ENCODE measurements around the gene SOX12.

The SOX12 gene

DNA sequence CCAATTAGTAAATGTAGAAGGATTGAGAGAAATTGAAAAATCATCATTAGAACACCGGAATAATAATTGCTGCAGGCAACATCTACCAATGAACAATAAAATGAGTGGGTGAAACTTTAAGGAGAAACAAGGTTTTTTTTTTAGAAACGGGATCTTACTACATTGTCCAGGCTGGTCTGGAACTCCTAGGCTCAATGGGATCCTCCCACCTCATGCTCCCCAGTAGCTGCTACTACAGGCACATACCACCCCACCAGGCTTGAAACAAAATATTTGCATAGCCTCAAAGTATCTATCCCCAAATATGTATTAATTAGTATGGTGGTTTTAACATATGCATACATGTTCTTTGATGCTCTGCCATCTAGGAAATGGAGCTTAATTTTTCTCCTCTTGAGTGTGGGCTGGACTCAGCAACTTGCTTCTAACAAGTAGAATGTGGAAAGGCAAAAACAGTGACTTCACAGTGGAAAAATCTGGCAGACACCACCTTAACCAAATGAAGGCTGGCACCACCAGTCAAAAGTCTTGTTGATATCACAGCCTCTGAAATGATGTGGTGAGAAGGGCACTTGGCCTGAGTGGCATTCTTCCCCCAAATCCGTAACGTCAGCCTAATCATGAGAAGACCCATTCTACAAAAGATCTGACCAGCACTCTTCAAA is 33.7 kb downstream of the SOX12 start:
- Histone ChIP-seq H2AFZ (ENCODE audit: low read depth, low read length, severe bottlenecking) (no peak overlapping the region), H3K9ac (ENCODE audit: low read length) (no peak overlapping the region), H3K4me3 (ENCODE audit: insufficient read depth, low read length, poor library complexity, severe bottlenecking) (no peak overlapping the region), H3K27me3 (ENCODE audit: low read length) (no peaks in the 10 kb centered on the region), H4K20me1 (ENCODE audit: low read depth, low read length) (no peaks in the 10 kb centered on the region), H3K27ac (ENCODE audit: low read depth, low read length) (no peak overlapping the region), H3K4me2 (ENCODE audit: low read depth, low read length, poor library complexity, severe bottlenecking) (no peak overlapping the region), H3K79me2 (ENCODE audit: insufficient read depth, low read length) (no peaks in the 10 kb centered on the region), H3F3A (ENCODE audit: insufficient read depth) (no peaks in the 10 kb centered on the region), H3K36me3 (ENCODE audit: low read length) (no peaks in the 10 kb centered on the region), H3K9me3 (ENCODE audit: insufficient read depth, low read length) (no peaks in the 10 kb centered on the region), H3K9me2 (replicated peaks; ENCODE audit: insufficient read depth, low read length) (no peaks in the 10 kb centered on the region)
- TF ChIP-seq CTCF (IDR thresholded peaks at IDR 0.05; ENCODE audit: insufficient read depth, low read length, poor library complexity, severe bottlenecking): no peak
- TF ChIP-seq EZH2phosphoT487 (conservative IDR thresholded peaks at IDR 0.05; ENCODE audit: low read length): no peak

- Histone ChIP-seq H3K9me2 (replicated peaks; ENCODE audit: insufficient read depth, low read length) (no peaks in the 10 kb centered on the region), H3K4me3 (ENCODE audit: insufficient read depth, low read length, poor library complexity, severe bottlenecking) (no peak overlapping the region), H3K79me2 (ENCODE audit: insufficient read depth, low read length) (no peaks in the 10 kb centered on the region), H3K9ac (ENCODE audit: low read length) (no peak overlapping the region), H3K36me3 (ENCODE audit: low read length) (no peaks in the 10 kb centered on the region), H4K20me1 (ENCODE audit: low read depth, low read length) (no peaks in the 10 kb centered on the region), H3F3A (ENCODE audit: insufficient read depth) (no peaks in the 10 kb centered on the region), H3K27me3 (ENCODE audit: low read length) (no peaks in the 10 kb centered on the region), H3K4me2 (ENCODE audit: low read depth, low read length, poor library complexity, severe bottlenecking) (peak overlapping the region; percentile 8), H3K9me3 (ENCODE audit: insufficient read depth, low read length) (no peaks in the 10 kb centered on the region), H3K27ac (ENCODE audit: low read depth, low read length) (no peak overlapping the region), H2AFZ (ENCODE audit: low read depth, low read length, severe bottlenecking) (no peak overlapping the region)
- no peak for TF ChIP-seq EZH2phosphoT487 (conservative IDR thresholded peaks at IDR 0.05; ENCODE audit: low read length)
- TF ChIP-seq CTCF (IDR thresholded peaks at IDR 0.05; ENCODE audit: insufficient read depth, low read length, poor library complexity, severe bottlenecking): no peak
These were observed 36.2 kb downstream of the SOX12 start for GRCh38 chr20:361561-361960.

GRCh38 chr20:362271-363254 is 37.2 kb downstream of the SOX12 start:
- H3K4me2 ChIP-seq (ENCODE audit: low read depth, low read length, poor library complexity, severe bottlenecking): no peak overlapping the region

More at GRCh38 chr20:362271-363254, 37.2 kb downstream of the SOX12 start:
- H3K27ac ChIP-seq (ENCODE audit: low read depth, low read length): no peak overlapping the region
- no peak for TF ChIP-seq CTCF (IDR thresholded peaks at IDR 0.05; ENCODE audit: insufficient read depth, low read length, poor library complexity, severe bottlenecking)
- no peak for TF ChIP-seq EZH2phosphoT487 (conservative IDR thresholded peaks at IDR 0.05; ENCODE audit: low read length)
- no peaks in the 10 kb centered on the region for H3K36me3 ChIP-seq (ENCODE audit: low read length)
- no peak overlapping the region for H2AFZ ChIP-seq (ENCODE audit: low read depth, low read length, severe bottlenecking)
- no peaks in the 10 kb centered on the region for H3K27me3 ChIP-seq (ENCODE audit: low read length)
- no peaks in the 10 kb centered on the region for H3F3A ChIP-seq (ENCODE audit: insufficient read depth)
- H3K9ac ChIP-seq (ENCODE audit: low read length): no peak overlapping the region
- H3K9me3 ChIP-seq (ENCODE audit: insufficient read depth, low read length): no peaks in the 10 kb centered on the region
- H3K9me2 ChIP-seq (replicated peaks; ENCODE audit: insufficient read depth, low read length): no peaks in the 10 kb centered on the region
- H4K20me1 ChIP-seq (ENCODE audit: low read depth, low read length): no peaks in the 10 kb centered on the region
- no peaks in the 10 kb centered on the region for H3K79me2 ChIP-seq (ENCODE audit: insufficient read depth, low read length)
- H3K4me3 ChIP-seq (ENCODE audit: insufficient read depth, low read length, poor library complexity, severe bottlenecking): no peak overlapping the region
